Ishikawa (cell line): Measurements from ENCODE around the gene FOXP1.

Experiments used
- CEBPB ChIP-seq: IDR thresholded peaks from 2 replicates; pipeline ENCODE4 v1.6.1; 2012
- CREB1 ChIP-seq: IDR thresholded peaks from 2 replicates; pipeline ENCODE4 v1.6.1; 2012; ENCODE audit warnings: low read depth
- EGR1 ChIP-seq: IDR thresholded peaks from 2 replicates; pipeline ENCODE4 v1.6.1; 2012
- EP300 ChIP-seq: IDR thresholded peaks from 2 replicates; pipeline ENCODE4 v1.6.1; 2012; ENCODE audit warnings: borderline replicate concordance
- FOXM1 ChIP-seq: IDR thresholded peaks from 2 replicates; pipeline ENCODE4 v1.6.1; 2012; ENCODE audit warnings: low read depth, borderline replicate concordance
- NFIC ChIP-seq: IDR thresholded peaks from 2 replicates; pipeline ENCODE4 v1.6.1; 2012
- RAD21 ChIP-seq: IDR thresholded peaks from 2 replicates; pipeline ENCODE4 v1.6.1; 2012; ENCODE audit warnings: low read depth
- REST ChIP-seq: IDR thresholded peaks from 2 replicates; pipeline ENCODE4 v1.6.1; 2012; ENCODE audit warnings: low read depth, mild to moderate bottlenecking
- TAF1 ChIP-seq: IDR thresholded peaks from 2 replicates; pipeline ENCODE4 v1.6.1; 2012; ENCODE audit warnings: low read depth, mild to moderate bottlenecking
- TCF12 ChIP-seq: IDR thresholded peaks from 2 replicates; pipeline ENCODE4 v1.6.1; 2012; ENCODE audit warnings: low read depth
- TEAD4 ChIP-seq: IDR thresholded peaks from 2 replicates; pipeline ENCODE4 v1.6.1; 2012
- YY1 ChIP-seq: IDR thresholded peaks from 2 replicates; pipeline ENCODE4 v1.6.1; 2012; ENCODE audit warnings: low read depth
- ZBTB7A ChIP-seq: IDR thresholded peaks from 2 replicates; pipeline ENCODE4 v1.6.1; 2012; ENCODE audit warnings: low read depth
- TF ChIP-seq, protein P1 (sequence below): IDR thresholded peaks from 2 replicates; pipeline ENCODE4 v1.6.1; 2012
- TF ChIP-seq, protein P2 (sequence below): IDR thresholded peaks from 2 replicates; pipeline ENCODE4 v1.6.1; 2012

Gene FOXP1

DNA sequence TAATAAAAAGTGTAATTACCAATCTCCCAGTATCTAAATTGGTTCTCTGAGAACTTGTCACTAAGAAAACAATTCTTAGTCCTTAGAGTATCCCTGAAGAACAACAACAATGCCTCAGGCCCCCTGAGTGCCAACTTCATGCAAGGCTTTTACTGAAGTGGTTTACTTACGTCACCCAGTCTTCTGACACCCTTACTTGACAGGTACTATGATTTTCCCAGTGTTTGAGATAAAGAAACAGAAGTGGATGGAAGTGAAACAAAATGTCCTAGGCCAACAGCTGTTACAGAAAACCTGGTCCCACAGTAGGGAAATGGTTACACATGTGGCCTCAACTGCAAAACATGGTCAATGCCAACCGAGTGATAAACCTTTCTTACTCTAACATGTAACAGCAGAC lies 331.1 kb downstream of the FOXP1 start:
- TF ChIP-seq CREB1 (no peak), CEBPB (no peak), YY1 (no peak), ZBTB7A (no peak), NFIC (no peak), TCF12 (no peak), TEAD4 (no peak)
- TF ChIP-seq, protein P1, sequence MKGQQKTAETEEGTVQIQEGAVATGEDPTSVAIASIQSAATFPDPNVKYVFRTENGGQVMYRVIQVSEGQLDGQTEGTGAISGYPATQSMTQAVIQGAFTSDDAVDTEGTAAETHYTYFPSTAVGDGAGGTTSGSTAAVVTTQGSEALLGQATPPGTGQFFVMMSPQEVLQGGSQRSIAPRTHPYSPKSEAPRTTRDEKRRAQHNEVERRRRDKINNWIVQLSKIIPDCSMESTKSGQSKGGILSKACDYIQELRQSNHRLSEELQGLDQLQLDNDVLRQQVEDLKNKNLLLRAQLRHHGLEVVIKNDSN, result no peak

DNA sequence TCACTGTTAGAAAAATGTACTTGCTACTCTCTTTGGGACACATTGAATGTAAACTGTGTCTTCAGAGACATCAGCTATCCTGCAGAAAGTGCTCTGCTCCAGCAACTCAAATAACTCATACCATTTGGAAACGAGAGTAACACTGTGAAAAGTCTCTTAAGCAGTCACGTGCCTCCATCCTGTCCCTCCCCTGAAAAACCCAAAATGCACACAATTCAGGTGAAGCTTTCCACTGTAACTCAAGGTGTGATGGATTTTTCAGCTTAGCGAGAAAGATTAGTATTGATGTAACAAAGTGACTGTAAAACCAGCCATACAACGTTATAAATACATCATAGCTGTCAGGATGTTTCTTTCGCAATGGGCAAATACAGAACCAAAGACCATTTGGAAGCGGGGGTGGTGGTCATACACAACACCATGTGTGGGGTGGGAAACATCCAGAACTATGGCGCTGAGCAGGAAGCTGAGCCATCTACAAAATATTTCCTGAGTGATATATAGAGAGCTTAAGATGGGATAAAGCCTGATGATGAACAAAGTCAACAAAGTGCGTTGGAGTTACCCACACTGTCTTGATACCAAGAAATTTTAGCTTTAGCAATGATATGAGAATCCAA lies 332.3 kb downstream of the FOXP1 start:
- no peak for TF ChIP-seq NFIC

- TF ChIP-seq NFIC, result no peak
- no peak for TF ChIP-seq CREB1
- no peak for TF ChIP-seq RAD21
- TF ChIP-seq FOXM1, result no peak
- no peak for TF ChIP-seq TEAD4
- TF ChIP-seq TAF1, result no peak
- no peak for TF ChIP-seq ZBTB7A
- TF ChIP-seq REST, result no peak
- TF ChIP-seq, protein P1, result no peak
- no peak for TF ChIP-seq EP300
Observed at GRCh38 chr3:71250026-71250425, 333.5 kb downstream of the FOXP1 start.

DNA sequence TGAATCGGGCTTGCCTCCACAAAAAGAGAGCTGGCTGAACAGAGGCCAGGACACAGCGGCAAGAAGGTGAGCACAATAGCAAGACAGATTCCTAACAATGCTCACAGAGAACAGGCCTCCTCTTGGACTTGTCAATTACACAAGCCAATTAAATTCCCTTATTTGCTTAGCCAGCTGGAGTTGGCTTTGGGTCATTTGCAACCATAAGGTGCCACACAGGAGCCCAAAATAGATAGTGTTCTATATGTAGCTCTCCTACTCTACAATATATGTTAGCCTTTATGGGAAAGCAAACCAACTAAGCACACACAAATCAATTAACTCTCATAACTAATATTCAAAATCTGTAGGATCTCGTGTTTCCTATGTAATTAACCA lies 335.6 kb downstream of the FOXP1 start:
- no peak for TF ChIP-seq YY1
- no peak for TF ChIP-seq FOXM1
- TF ChIP-seq EGR1, result no peak
- TF ChIP-seq, protein P2, sequence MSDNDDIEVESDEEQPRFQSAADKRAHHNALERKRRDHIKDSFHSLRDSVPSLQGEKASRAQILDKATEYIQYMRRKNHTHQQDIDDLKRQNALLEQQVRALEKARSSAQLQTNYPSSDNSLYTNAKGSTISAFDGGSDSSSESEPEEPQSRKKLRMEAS, result no peak
- TF ChIP-seq, protein P1, result no peak
- no peak for TF ChIP-seq TEAD4

DNA sequence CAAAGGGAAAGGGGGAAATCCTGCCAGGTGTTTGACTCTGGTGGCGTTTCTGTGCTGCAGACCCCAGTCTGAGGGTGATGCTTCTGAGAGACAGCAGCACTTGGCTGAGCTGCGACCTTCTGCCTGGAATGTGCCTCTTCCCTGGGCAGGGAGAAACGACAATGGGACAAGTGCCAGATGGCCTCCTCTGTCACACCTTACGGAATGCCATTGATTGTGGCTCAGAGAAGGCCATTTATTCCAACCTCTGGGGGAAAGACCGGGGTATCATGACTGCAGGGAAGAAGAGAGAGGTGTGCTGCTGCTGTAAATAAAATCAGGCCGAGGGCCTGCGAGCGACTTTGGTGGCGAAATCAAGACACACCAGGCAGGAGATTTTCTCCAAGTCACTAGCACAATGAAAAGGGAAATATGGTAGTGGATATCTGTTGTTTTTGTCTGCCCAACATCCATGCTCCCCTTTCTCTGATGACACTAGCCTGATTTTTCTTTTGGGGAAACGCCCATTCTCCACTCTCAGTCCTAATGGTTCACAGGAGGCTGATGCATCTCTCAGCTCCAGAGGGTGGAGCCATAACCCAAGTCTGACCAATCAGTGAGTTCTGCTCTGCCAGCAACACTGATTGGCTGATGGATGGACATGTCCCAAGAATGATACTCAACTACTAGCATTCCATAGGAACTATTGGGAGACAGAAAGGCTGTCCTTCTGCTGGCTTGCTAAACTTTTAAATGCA lies 336.1 kb downstream of the FOXP1 start:
- TF ChIP-seq, protein P2, result no peak
- TF ChIP-seq TEAD4 (no peak), EGR1 (no peak), CEBPB (no peak), CREB1 (no peak)

DNA sequence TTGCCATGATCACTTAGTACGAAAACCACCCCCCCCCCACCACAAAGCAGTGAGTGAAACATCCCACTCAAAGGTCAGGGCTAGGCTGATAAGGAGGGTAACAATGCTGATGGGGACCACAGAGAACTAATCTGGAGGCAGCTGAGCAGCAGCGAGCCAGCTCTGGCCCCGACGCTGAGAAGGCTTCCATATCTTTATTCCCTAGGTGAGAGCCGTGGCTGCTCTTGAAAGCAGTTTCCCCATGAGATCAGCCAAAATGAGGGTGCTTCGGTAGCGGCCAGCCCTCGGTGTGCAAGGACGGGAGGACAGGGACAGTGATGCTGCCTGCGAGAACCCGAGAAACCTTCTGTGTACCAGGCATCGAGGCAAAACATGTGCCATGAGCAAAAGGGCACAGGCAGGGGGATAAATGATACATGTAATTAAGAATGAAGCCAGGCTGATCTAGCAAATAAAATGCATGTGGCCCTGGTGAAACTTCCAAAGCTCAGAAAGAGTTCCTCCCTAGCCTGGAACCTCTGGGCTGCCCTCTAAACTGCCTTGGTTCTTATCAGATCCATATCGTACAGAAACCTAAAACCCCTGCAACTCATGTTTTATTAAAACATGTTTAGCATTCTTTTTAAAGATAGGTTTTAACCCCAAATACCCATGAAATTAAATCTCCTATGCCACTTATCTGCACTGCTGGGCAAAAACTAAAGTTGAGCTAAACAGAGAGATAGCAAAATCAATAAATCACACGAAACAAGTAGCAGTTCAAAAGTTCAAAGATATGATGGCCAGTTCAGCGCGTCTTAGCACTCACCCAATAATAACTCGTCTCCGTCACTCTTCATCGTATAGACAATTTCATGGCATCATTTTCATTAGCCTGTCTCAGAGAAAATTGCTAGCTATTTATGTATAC lies 337.3 kb downstream of the FOXP1 start:
- TF ChIP-seq EP300 (no peak), CEBPB (no peak), REST (no peak), FOXM1 (no peak), CREB1 (no peak), TAF1 (no peak), ZBTB7A (no peak), EGR1 (no peak), RAD21 (no peak), YY1 (no peak), TCF12 (no peak), NFIC (no peak), TEAD4 (no peak)
- TF ChIP-seq, protein P1, result no peak
- TF ChIP-seq, protein P2, result no peak
